MM.1S (cell line): ENCODE results near the gene KCNT1.

Experiments used
- DNase-seq: peaks from one replicate; pipeline ENCODE4 v3.0.0-alpha.2; 2015
- H2AFZ ChIP-seq: fragments of 300-600 bp; sonication (generic); 2 replicates; pipeline ENCODE4 v1.6.0; 2016; ENCODE audit warnings: antibody characterized with exemption, low read length
- H3F3A ChIP-seq: fragments of 300-600 bp; sonication (generic); 2 replicates; pipeline ENCODE4 v1.6.1; 2016; ENCODE audit warnings: mild to moderate bottlenecking, antibody characterized with exemption, low read length, moderate library complexity, mixed read lengths; ENCODE audit not compliant: insufficient read depth
- H3K27ac ChIP-seq: fragments of 300-600 bp; sonication (generic); 2 replicates; pipeline ENCODE4 v1.5.1; 2016; ENCODE audit warnings: mild to moderate bottlenecking, low read length
- H3K27me3 ChIP-seq: fragments of 300-600 bp; sonication (generic); replicated peaks from 2 replicates; pipeline ENCODE4 v1.6.0; 2016; ENCODE audit warnings: low read length; ENCODE audit not compliant: insufficient read depth
- H3K36me3 ChIP-seq: fragments of 300-600 bp; sonication (generic); replicated peaks from 2 replicates; pipeline ENCODE4 v1.6.1; 2016; ENCODE audit warnings: mild to moderate bottlenecking, low read length, mixed read lengths; ENCODE audit not compliant: insufficient read depth
- H3K4me1 ChIP-seq: fragments of 300-600 bp; sonication (generic); 2 replicates; pipeline ENCODE4 v1.6.1; 2016; ENCODE audit warnings: low read length, mixed read lengths
- H3K4me2 ChIP-seq: fragments of 300-600 bp; sonication (generic); 2 replicates; pipeline ENCODE4 v1.6.0; 2016; ENCODE audit warnings: low read depth, low read length
- H3K4me3 ChIP-seq: fragments of 300-600 bp; sonication (generic); 2 replicates; pipeline ENCODE4 v1.5.1; 2016; ENCODE audit warnings: low read length, mixed read lengths
- H3K79me2 ChIP-seq: fragments of 300-600 bp; sonication (generic); 2 replicates; pipeline ENCODE4 v1.6.1; 2016; ENCODE audit warnings: mixed run types, low read length, mixed read lengths
- H3K9ac ChIP-seq: fragments of 300-600 bp; sonication (generic); 2 replicates; pipeline ENCODE4 v1.6.1; 2016; ENCODE audit warnings: low read length, mixed read lengths
- H3K9me2 ChIP-seq: fragments of 300-600 bp; sonication (generic); replicated peaks from 2 replicates; pipeline ENCODE4 v1.6.1; 2016; ENCODE audit warnings: mild to moderate bottlenecking, low read length, mixed read lengths; ENCODE audit not compliant: insufficient read depth
- H3K9me3 ChIP-seq: fragments of 300-600 bp; sonication (generic); replicated peaks from 2 replicates; pipeline ENCODE4 v1.6.1; 2016; ENCODE audit warnings: mild to moderate bottlenecking, low read length, mixed read lengths; ENCODE audit not compliant: insufficient read depth
- H4K20me1 ChIP-seq: fragments of 300-600 bp; sonication (generic); 2 replicates; pipeline ENCODE4 v1.6.1; 2016; ENCODE audit warnings: mild to moderate bottlenecking, low read length, moderate library complexity, mixed read lengths; ENCODE audit not compliant: insufficient read depth
- CTCF ChIP-seq: fragments of 300-600 bp; sonication (generic); IDR thresholded peaks from 2 replicates; pipeline ENCODE4 v1.5.1; 2016; ENCODE audit warnings: antibody characterized with exemption, low read length, mixed read lengths
- EZH2 ChIP-seq: fragments of 300-600 bp; sonication (generic); optimal IDR thresholded peaks from 2 replicates; pipeline ENCODE3; 2017; ENCODE audit warnings: low read depth, mild to moderate bottlenecking, antibody characterized with exemption, low read length, mixed read lengths
- EZH2phosphoT487 ChIP-seq: fragments of 300-600 bp; sonication (generic); IDR thresholded peaks from 2 replicates; pipeline ENCODE4 v1.6.1; 2018; ENCODE audit warnings: antibody characterized with exemption, low read length

Gene KCNT1

DNA sequence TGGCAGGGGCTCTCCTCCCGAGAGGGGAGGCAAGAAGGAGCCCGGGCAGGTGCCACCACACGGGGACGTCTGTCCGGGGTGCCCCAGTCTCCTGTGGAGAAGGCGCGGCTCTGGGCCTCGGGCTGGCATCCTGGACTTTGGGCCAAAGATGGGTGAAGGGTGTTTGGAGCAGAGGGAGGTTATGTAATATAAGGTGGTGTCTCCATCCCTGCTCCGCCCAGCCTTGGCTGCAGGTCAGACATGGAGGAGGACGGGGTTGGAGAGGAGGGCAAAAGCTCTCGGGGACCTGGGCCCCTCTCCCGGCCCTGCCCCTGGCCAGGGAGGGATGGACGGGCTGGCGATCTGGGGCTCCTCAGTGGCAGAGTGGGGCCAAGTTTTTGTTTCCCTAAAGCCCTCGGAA is 1.5 kb upstream of the KCNT1 start:
- Histone ChIP-seq H3K79me2 (no peaks in the 10 kb centered on the region), H3K4me1 (no peaks in the 10 kb centered on the region), H3K9me2 (no peaks in the 10 kb centered on the region), H3K27me3 (peaks cover 93% of the 10 kb centered on the region), H3K36me3 (no peaks in the 10 kb centered on the region), H4K20me1 (no peaks in the 10 kb centered on the region), H3K4me3 (no peak overlapping the region), H3K4me2 (no peak overlapping the region), H3K9ac (no peak overlapping the region), H3F3A (no peaks in the 10 kb centered on the region), H3K27ac (no peak overlapping the region), H3K9me3 (no peaks in the 10 kb centered on the region), H2AFZ (no peak overlapping the region)
- no peak for DNase-seq
- TF ChIP-seq EZH2 (no peak), EZH2phosphoT487 (no peak), CTCF (no peak)

GRCh38 chr9:135701067-135701958 is 672 bp upstream of the KCNT1 start:
- no peak for DNase-seq
- no peak overlapping the region for H2AFZ ChIP-seq
- no peaks in the 10 kb centered on the region for H3F3A ChIP-seq
- TF ChIP-seq EZH2phosphoT487 (no peak), EZH2 (no peak), CTCF (no peak)
- no peaks in the 10 kb centered on the region for H3K9me3 ChIP-seq
- no peak overlapping the region for H3K4me3 ChIP-seq
- H4K20me1 ChIP-seq = no peaks in the 10 kb centered on the region
- no peaks in the 10 kb centered on the region for H3K36me3 ChIP-seq
- H3K27me3 ChIP-seq = peaks cover 90% of the 10 kb centered on the region
- no peaks in the 10 kb centered on the region for H3K4me1 ChIP-seq
- no peak overlapping the region for H3K27ac ChIP-seq
- no peak overlapping the region for H3K9ac ChIP-seq
- no peaks in the 10 kb centered on the region for H3K79me2 ChIP-seq
- no peaks in the 10 kb centered on the region for H3K9me2 ChIP-seq
- no peak overlapping the region; the same call in 1 of the 2 replicates for H3K4me2 ChIP-seq

- Histone ChIP-seq H3K27me3 (peaks cover 92% of the 10 kb centered on the region), H4K20me1 (no peaks in the 10 kb centered on the region), H3K36me3 (no peaks in the 10 kb centered on the region), H3K4me1 (no peaks in the 10 kb centered on the region), H2AFZ (no peak overlapping the region), H3K9me2 (no peaks in the 10 kb centered on the region), H3K9me3 (no peaks in the 10 kb centered on the region), H3F3A (no peaks in the 10 kb centered on the region), H3K4me3 (no peak overlapping the region), H3K9ac (no peak overlapping the region), H3K79me2 (no peaks in the 10 kb centered on the region), H3K4me2 (no peak overlapping the region), H3K27ac (no peak overlapping the region)
- DNase-seq = no peak
- TF ChIP-seq EZH2 (no peak), EZH2phosphoT487 (no peak), CTCF (no peak)
Observed at GRCh38 chr9:135703726-135704125, 1.7 kb downstream of the KCNT1 start.
